Dedifferentiated amniotic fluid mesenchymal stem cell (primary cell): ENCODE measurements around the gene FCGR2B.
"Not testable (repeated sequence)": the region's sequence is repeated elsewhere in the genome, so short reads cannot be mapped to it uniquely, and the experiment has no call there.

Experiments used
- DNase-seq: peaks from one replicate; pipeline ENCODE4 v3.0.0-alpha.2; 2016; ENCODE audit errors: extremely low spot score

FCGR2B gene

DNA sequence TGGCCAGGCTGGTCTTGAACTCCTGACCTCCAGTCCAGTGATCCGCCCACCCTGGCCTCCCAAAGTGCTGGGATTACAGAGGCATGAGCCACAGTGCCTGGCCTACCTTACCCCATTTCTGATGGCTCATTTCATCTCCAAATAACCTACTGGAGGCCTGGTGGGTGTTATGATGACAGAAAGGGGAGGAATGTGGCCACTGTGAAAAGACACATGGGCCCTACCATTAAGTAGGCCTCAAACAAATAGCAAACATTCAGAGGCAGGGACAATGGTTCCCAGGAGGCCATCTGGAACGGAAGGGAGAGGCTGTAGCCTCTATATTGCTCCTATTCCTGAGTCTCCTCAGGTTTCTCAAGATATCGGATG is 43.2 kb downstream of the FCGR2B start:
- DNase-seq, result no peak

DNA sequence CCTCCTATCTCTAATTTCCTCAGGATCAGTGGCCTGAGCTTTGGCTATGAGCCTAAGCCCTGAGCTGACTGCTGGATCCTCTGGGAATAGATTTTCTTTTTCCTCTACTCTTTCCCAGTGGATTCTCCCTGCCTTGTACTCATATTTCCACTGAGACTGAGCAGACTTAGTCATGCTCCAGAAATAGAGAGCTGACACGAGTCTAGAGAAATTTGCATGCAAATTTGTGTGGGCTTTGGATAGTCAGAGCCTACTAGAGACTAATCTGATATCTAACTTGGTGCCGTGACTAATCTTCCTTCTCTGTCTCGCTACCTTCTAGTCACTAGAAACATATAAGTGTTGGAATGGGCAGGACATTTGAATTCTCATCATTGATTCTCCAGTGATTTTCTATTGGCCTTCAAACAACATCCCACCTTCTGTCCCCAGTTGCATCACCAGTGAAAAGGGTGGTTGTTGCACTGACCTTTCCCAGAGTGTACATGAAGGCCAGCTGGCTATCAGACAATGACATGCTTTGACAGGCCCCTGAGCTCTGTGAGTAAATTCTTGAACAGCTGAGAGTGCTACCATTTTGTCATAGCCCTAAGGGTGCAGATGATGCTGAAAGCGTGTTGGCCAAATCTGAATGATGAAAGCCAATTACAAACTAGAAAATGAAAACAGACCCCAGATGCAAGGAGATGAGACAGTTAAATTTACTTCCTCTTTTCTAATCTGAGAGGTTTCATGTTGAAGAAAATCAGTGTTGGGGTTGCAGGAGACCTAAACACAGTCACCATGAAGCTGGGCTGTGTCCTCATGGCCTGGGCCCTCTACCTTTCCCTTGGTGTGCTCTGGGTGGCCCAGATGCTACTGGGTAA is 43.8 kb downstream of the FCGR2B start, which contains the start of gene FCRLA:
Gene FCRLA, plus strand, starts transcription at position 748 of the 866 bp plus-strand sequence. Its CDS starts 36 bp downstream, at position 784.
- peak; percentile 88 for DNase-seq

DNA sequence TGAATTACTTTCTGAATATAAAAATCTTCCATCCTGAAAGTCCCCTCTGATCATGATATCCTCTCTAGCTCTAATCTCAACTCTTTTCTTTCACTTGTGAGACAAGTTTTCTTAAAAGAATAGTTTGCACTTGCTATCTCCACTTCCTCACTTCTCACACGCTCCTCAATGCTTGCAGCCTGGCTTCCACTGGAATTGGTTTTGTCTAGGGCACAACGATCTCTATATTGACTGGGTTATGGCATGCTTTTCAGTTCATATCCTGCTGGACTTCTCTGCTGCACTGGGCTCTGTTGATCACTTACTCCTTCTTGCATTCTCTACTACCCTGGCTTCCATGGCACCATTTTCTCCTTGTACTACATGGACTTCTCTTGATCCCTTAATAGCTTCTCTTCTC is 44.6 kb downstream of the FCGR2B start:
- DNase-seq, result no peak

DNA sequence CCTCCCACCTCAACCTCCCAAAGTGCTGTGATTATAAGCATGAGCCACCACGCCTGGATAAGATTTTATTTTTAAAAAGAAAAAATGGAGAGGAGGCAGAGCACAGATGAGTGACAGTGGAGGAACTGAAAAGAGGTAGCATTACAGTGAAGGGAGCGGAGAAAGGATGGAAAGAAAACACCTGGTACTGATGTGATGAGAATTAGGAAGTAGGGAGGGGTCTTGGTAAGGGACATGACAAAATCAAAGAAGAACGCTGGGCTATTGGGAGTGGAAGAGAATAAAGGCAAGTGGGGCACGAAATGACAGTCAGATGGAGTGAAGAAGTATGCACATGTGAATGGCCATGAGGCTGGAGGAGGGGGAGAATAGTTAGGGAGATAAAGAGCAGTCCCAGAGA is 46.4 kb downstream of the FCGR2B start:
- DNase-seq, result no peak

DNA sequence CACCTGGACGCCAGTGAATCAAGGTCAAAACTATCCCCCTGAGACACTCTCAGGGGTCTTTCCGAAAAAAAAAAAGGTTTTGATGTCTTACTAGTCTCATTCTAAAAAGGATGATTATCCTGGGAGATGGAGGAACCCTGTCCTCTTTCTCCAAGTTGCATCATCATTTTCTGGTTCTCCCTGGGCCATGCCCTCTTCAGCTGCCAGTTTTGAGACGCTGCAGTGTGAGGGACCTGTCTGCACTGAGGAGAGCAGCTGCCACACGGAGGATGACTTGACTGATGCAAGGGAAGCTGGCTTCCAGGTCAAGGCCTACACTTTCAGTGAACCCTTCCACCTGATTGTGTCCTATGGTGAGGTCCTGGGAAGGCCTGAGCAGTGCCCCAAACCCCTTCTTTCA is 47.6 kb downstream of the FCGR2B start:
- DNase-seq, result no peak

DNA sequence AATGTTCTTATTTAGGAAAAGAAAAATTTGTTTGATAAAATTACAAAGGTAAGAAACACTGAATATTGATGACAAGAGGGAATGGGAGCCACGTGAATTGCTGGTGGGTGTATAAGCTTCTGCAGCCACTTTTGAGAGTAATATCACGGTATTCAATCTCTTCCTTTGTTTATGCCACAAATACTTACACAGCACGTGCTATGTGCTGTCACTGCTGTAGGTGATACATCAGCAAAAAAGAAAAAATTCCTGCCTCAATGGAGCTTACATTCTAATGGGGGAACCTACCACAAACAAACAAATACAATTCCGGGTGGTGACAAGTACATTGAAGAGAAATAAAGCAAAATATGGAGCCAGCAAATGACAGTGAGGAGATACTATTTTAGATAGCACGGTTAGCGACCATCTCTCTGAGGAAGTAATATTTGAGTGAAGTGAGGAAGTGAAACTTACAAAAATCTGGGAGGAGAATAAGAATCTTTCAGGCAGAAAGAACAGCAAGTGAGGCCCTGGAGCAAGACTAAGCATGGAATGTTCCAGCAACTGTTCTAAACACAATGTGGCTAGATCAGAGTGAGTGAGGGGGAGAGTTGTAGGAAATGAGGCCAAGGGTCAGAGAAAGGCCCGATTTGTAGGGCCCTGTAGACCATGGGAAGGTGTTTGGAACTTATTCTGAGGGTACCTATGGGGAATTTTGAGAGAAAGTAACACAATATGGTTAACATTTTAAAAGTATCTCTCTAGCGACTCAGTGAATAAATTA is 55.8 kb downstream of the FCGR2B start:
- DNase-seq, result no peak

DNA sequence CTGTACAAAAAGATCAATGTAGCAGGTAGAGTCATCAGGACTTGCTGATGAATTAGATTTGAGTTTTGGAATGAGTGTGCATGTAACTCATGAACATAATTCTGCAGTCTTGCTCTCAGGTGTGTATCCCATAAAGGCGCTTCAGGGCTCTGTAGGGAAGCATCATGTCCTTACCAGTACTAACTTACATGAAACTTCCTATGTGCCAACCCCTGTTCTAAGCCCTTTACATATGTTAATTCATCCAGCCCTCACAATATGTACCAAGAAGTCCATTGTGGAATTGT is 56.3 kb downstream of the FCGR2B start:
- no peak for DNase-seq

DNA sequence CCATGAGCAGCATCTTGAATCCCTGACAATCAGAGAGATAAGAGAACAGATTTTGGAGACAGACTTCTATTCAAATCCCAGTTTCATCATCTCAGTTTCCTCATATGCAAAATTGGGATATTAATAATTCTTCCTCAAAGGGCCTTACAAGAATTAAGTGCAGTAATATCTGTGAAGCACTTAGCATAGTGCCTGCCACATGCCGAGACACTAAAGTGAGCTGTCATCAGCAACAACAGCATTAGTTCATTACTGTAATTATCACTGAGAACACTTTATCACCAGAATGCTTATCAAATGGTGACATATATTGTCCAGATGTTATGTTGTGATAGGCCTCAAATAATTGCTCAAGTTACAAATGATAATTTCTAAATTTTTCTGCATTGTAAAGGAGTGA is 57.5 kb downstream of the FCGR2B start:
- no peak for DNase-seq

DNA sequence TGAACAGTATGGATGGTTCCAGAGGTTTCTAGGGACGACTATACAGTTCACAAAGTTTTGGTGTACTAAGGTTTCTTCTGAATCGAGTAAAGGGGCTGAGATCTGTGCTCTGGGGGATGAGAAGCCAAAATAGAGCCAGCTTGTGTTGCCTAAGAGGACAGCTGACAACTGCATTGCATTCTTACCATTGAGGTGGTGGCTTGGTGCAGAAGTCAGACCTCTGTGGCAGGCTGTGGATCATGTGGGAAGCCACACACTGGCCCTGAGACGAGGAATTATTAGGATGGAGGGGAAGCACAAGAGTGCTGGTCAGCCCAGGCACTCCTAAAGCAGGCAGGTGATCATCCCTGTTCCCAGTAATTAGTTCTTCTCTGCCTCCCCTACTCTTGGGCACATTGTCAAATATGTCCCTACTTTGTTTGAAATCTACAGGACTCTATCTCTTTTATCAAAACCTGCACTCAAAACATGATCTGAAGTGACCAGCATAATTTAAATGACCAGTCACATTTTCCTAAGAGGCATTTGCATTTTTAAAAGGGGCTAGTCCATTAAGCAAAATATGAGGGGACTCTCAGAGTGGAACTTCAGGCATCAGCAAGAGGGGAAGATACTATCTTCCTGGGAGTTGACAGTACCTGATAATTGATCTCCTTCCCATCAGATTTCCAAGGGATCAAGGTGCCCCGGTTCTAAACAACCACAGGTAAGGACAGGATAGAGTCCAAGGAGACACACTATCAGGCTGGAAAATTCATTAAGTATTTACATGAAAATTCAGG is 58.2 kb downstream of the FCGR2B start, which contains the start of gene FCRLB:
Gene FCRLB, plus strand, starts transcription at position 589 of the 782 bp plus-strand sequence. CDS start 1,129 bp downstream, outside the sequence.
- no peak for DNase-seq

DNA sequence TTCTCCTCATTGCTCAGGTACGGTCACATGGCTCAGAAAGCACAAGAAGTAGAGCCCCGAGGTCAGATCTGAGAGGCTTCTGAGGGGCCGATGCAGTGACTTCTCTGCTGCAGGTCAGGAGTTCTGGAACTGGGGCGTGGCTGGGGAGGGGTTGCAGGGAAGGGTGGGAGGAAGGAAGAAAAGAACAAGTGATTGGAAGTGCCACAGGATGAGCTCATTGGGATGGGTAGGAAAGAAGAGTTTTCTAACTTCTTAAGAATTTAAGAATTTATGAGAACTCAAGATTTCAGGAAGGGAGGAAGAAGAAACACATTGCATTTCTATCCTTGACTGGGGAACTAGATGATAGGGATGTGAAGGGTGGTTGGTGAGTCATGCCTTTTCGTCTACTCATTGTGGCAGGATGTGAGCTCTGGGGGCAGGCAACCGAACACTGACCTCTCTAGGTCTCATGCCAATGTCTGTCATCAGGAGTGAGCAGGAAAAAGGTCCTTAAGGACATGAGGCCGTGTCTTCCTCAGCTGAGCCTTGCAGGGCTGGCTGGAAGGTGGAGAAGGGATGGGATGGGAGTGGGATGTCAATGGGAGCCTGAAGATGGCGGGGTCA is 58.9 kb downstream of the FCGR2B start:
- DNase-seq, result no peak

DNA sequence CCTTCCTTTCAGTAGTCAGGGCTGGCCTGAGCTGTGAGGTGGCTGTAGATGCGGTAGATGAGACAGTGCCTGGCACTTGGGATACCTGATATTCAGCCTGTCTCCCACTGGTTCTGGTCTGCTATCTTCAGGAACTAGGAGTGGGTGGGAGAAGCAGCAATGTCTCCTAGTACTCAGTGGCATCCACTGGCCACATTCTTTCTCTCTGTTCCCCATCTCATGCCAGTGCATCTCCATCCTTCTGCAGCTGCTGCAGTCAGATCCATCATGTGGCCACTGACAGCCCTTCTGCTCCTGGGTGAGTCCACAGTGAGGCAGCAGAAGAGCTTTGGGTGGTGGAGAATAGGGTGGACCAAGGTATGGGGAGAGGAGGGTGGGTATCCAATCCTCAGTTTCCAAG is 59.5 kb downstream of the FCGR2B start:
- DNase-seq, result no peak

DNA sequence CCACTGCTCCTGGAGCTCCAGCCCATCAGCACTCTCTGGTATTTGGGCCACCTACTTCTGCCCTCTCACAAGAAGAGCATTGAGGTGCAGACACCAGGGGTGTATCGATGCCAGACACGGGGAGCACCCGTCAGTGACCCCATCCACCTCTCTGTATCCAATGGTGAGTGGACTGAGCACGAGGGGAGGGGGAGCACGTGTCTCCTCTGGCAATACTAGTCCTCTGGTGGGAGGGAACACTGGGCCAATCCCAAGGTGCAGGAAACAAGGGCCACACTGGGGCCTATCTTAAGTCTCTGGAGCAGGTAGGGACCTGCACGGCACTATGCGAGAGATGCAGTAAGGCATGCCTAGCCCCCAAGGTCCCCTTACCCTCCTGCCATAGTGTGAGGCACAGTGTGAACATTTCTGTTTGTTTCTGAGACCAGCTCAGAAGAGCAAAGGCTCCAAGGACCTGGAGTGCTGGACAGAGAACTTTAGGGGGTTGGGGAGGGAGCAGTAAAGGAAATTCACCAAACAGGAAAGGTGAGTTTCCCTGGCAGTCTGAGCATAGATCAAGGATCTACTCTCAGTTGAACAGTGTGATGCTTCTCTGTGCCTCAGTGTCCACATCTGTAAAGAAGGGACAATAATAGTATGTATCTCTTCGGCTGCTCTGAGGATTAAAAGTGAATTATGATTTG is 60.7 kb downstream of the FCGR2B start:
- DNase-seq, result no peak

DNA sequence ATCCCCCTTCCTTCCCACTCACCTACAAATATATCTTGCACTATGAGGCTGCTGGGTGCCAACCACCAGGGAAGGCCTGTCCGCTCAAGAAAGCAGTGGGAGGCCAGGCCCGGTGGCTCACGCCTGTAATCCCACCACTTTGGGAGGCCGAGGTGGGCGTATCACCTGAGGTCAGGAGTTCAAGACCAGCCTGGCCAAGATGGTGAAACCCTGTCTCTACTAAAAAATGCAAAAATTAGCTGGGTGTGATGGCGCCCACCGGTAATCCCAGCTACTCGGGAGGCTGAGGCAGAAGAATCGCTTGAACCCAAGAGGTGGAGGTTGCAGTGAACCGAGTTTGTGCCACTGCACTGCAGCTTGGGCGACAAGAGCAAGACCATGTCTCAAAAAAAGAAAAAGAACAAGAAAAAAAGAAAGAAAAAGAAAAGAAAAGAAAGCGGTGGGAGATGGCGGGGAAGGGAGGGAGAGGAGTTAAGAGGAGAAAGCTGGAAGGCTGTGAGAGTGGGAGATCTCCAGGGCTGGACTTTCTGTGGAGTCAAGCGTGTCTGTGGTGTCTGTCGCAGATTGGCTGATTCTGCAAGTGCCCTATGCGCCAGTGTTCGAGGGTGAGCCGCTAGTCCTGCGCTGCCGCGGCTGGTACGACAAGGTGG is 62.4 kb downstream of the FCGR2B start:
- DNase-seq, result not testable (repeated sequence)

DNA sequence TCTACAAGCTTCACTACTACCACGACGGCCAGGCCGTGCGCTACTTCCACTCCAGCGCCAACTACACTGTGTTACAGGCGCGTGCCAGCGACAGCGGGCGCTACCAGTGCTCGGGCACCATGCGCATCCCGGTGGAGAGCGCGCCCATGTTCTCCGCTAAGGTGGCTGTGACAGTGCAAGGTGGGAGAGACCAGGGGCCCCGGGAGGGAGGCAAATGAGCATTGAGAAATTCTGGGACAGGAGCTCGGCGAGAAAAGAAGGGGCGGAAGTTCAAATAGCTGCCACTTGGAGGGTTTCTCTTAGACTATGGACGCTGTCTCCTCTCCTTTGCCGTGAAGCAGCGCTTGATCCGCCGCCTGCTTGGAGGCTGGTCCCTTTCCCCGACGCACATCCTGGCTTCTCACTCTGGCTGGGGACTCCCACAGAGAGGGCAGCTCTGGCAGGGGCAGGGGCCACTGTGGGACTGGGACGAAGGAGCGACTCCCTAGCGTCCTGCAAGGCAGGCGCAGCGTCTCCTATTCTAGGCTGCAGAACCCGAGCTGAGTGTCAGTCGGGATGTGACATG is 63.0 kb downstream of the FCGR2B start:
- DNase-seq, result peak; percentile 20

DNA sequence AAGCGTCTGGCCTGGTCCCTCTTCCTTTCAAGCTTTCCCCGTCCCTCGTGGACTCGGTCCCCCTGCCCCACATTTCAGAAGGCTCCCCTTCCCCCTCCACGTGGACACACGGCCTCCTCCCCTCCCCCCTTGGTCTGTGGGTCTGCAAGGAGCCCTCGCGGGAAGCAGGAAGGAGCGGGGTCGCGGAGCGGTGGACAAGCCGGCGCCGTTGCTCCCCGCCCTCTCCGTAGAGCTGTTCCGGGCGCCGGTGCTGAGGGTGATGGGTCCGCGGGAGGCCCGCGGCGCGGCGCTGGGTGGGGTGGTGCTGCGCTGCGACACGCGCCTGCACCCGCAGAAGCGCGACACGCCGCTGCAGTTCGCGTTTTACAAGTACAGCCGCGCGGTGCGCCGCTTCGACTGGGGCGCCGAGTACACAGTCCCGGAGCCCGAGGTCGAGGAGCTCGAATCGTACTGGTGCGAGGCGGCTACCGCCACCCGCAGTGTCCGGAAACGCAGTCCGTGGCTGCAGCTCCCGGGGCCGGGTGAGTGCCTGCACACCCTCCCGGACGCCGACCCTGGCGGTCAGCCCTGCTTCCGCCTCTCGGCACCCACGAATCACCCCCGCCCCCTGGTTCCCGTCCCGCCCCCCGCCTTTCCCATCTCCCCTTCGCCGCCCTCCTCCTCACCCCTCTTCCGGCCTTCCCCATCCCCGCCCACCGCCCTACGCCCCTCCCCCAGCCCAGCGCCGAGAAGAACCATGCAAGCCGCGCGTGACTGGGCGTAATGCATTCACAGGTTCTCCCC is 63.7 kb downstream of the FCGR2B start:
- peak; percentile 54 for DNase-seq

DNA sequence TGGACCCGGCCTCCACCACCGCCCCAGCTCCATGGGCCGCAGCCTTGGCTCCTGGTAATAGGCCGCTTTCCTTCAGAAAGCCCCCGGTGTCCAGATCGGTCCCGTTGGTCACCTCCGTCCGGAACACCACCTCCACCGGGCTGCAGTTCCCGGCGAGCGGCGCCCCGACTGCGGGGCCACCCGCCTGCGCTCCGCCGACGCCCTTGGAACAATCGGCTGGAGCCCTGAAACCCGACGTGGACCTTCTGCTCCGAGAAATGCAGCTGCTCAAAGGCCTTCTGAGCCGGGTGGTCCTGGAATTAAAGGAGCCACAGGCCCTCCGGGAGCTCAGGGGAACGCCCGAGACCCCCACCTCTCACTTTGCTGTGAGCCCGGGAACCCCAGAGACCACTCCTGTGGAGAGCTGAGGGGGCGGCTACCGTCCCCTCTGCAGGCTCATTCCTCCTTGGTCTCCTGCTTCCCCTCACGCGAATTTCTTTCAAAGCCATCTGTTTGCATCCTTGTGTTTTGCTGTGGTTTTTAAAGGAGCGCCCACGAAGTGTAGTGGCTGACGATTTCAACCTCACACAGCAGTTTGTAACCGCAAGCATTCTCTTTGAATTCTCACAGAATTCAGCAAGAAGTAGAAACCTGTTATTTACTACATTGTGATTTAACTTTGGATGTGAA is 64.4 kb downstream of the FCGR2B start:
- DNase-seq, result peak; percentile 51
